OCI-LY7 (cell line): ENCODE results near the gene POP5.

Experiments
- CTCF ChIP-seq: fragments of 200-600 bp; sonication (generic); conservative IDR thresholded peaks from 2 replicates; pipeline ENCODE4 v1.5.1; 2014; ENCODE audit warnings: mild to moderate bottlenecking, antibody characterized with exemption, low read length, moderate library complexity, mixed read lengths
- EZH2phosphoT487 ChIP-seq: fragments of 200-600 bp; sonication (generic); IDR thresholded peaks from 2 replicates; pipeline ENCODE4 v1.6.1; 2018; ENCODE audit warnings: low read depth, borderline replicate concordance, mild to moderate bottlenecking, mixed run types, antibody characterized with exemption, low read length, moderate library complexity, mixed read lengths

DNA sequence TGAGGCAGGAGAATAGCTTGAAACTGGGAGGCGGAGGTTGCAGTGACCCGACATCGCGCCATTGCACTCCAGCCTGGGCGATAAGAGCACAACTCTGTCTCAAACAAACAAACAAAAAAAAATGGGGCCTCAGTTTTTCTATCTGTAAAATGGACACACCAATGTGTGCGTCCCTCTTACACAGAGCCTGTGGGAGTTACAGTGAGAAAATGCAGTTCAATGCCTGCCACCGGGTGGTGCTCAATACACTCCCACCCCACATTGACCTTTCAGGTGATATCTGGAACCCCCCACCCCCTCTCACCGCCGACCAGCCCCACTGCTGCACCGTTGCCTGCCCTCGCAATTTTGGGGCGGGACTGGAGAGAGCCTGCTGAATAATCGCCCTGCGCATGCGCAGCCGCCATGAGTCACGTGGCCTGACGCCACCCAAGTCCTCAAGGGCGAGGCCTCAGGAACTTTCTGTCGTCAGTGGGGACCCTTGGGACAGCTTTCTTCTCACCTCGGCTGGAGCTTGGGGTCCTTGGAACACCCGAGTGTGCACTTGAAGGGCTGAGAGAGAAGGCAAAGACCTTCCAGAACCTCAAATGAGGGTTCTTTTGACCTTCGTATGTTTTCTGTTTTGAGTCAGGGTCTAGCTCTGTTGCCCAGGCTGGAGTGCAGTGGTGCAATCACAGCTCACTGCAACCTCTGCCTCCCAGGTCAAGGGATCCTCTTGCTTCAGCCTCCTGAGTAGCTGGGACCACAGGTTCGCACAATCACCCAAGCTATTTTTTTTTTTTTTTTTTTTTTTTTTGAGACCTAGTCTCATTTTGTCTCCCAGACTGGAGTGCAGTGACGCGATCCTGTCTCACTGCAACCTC is 44.6 kb upstream of the POP5 start:
- TF ChIP-seq CTCF: peak; percentile 75
- TF ChIP-seq EZH2phosphoT487: no peak
